GM12878 (cell line): ENCODE measurements around the gene FAM163A. TPM values are rescaled to one million over a fixed set of nuclear protein-coding genes. Genes with fewer than 3 reads are reported as not detected.

Experiments used
- ETV6 ChIP-seq, 2 experiments: fragments of 450-650 bp in 1 of 2; IDR thresholded peaks in 1 of 2; conservative IDR thresholded peaks in 1 of 2; 2 replicates each; pipeline ENCODE4 v1.6.1; 2014; ENCODE audit warnings: antibody characterized with exemption in 1 of 2, borderline replicate concordance in 1 of 2, low read depth in 1 of 2, mild to moderate bottlenecking in 1 of 2, moderate library complexity in 1 of 2
- MXI1 ChIP-seq: fragments of 150-350 bp; IDR thresholded peaks from 2 replicates; pipeline ENCODE4 v1.6.1; 2011; ENCODE audit warnings: low read depth, mild to moderate bottlenecking, inconsistent platforms, low read length, improper control_type of control experiment
- NRF1 ChIP-seq: conservative IDR thresholded peaks from 2 replicates; pipeline ENCODE4 v1.6.1; 2011; ENCODE audit warnings: mild to moderate bottlenecking, low read depth, low read length, improper control_type of control experiment
- RB1 ChIP-seq: fragments of 450-650 bp; formaldehyde crosslinking; IDR thresholded peaks from 2 replicates; pipeline ENCODE4 v1.6.1; 2017; ENCODE audit warnings: mild to moderate bottlenecking, borderline replicate concordance
- polyA plus RNA-seq, 11 experiments: library from polyadenylated mRNA; depleted of rRNA in 4 of 11; unstranded in 6 of 11; stranded (reverse) in 5 of 11; fragments of >200 nt; fragmentation: Nextera tagmentation in 4 of 11; fragmentation: Illumina TruSeq in 1 of 11; extraction: Ambion mirVana in 4 of 11; extraction: Trizol in 1 of 11; gene quantifications; 1 replicate in 1 of 11; 2 replicates in 10 of 11; pipeline versions ENCODE4 v1.2.1 to v1.2.3, GENCODE V29; 2011 to 2016; ENCODE audit warnings: inconsistent platforms in 2 of 11, missing spikeins in 2 of 11, low read depth in 1 of 11
- total RNA-seq, 4 experiments: library from RNA; depleted of rRNA in 3 of 4; stranded (reverse); fragments of >200 nt in 3 of 4; fragmentation: Illumina TruSeq in 1 of 4; extraction: Trizol in 1 of 4; gene quantifications; 2 replicates each; pipeline versions ENCODE4 v1.2.1 to v1.2.3, GENCODE V29; 2013 to 2021
- TF ChIP-seq, protein P1 (sequence below): fragments of 450-650 bp; IDR thresholded peaks from 2 replicates; pipeline ENCODE4 v1.6.1; 2017; ENCODE audit warnings: low read depth, mild to moderate bottlenecking, moderate library complexity
- TF ChIP-seq, protein P2 (sequence below): fragments of 450-650 bp; IDR thresholded peaks from 2 replicates; pipeline ENCODE4 v1.6.1; 2016; ENCODE audit warnings: mild to moderate bottlenecking
- TF ChIP-seq, protein P3 (sequence below): fragments of 450-650 bp; formaldehyde crosslinking; IDR thresholded peaks from 2 replicates; pipeline ENCODE4 v1.4.0; 2022; ENCODE audit warnings: mild to moderate bottlenecking, moderate library complexity
- TF ChIP-seq, protein P4 (sequence below): IDR thresholded peaks from 2 replicates; pipeline ENCODE4 v1.6.1; 2012; ENCODE audit warnings: low read depth, low read length, improper control_type of control experiment

Gene FAM163A
- total and polyA plus RNA-seq, 10 of the 15 experiments (the other 5 are each of a cell fraction or from before 2014, with no cell fraction given), result not detected

DNA sequence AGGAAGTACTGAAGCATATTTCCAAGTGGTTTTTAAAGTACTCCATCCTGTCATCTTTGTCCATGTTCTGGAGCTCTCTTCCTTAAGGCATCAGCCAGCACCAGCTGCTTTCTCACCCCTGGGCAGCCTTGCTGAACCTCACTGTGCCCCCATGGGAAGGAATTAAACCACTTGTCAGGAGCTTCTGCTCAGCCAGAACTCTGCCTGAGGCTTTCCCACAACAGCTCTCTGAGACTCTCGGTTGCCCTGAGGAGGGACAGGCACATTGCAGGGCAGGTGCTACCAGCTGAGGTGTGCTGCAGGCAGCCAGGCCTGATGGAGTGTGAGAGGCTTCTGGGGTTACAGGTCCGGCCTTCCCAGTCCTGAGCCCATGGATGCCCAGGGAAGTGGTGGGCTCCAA, 30.9 kb downstream of the FAM163A start (continued):
- TF ChIP-seq, protein P1, sequence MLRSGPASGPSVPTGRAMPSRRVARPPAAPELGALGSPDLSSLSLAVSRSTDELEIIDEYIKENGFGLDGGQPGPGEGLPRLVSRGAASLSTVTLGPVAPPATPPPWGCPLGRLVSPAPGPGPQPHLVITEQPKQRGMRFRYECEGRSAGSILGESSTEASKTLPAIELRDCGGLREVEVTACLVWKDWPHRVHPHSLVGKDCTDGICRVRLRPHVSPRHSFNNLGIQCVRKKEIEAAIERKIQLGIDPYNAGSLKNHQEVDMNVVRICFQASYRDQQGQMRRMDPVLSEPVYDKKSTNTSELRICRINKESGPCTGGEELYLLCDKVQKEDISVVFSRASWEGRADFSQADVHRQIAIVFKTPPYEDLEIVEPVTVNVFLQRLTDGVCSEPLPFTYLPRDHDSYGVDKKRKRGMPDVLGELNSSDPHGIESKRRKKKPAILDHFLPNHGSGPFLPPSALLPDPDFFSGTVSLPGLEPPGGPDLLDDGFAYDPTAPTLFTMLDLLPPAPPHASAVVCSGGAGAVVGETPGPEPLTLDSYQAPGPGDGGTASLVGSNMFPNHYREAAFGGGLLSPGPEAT, result no peak
- TF ChIP-seq, protein P2, sequence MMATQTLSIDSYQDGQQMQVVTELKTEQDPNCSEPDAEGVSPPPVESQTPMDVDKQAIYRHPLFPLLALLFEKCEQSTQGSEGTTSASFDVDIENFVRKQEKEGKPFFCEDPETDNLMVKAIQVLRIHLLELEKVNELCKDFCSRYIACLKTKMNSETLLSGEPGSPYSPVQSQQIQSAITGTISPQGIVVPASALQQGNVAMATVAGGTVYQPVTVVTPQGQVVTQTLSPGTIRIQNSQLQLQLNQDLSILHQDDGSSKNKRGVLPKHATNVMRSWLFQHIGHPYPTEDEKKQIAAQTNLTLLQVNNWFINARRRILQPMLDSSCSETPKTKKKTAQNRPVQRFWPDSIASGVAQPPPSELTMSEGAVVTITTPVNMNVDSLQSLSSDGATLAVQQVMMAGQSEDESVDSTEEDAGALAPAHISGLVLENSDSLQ, result no peak
- TF ChIP-seq RB1 (no peak), ETV6 (conservative IDR thresholded peaks at IDR 0.05 in 1 of 2, IDR thresholded peaks at IDR 0.05 in 1 of 2; ENCODE audit: borderline replicate concordance in 1 of 2, low read depth in 1 of 2) (no peak), NRF1 (no peak), MXI1 (no peak)
- TF ChIP-seq, protein P3, sequence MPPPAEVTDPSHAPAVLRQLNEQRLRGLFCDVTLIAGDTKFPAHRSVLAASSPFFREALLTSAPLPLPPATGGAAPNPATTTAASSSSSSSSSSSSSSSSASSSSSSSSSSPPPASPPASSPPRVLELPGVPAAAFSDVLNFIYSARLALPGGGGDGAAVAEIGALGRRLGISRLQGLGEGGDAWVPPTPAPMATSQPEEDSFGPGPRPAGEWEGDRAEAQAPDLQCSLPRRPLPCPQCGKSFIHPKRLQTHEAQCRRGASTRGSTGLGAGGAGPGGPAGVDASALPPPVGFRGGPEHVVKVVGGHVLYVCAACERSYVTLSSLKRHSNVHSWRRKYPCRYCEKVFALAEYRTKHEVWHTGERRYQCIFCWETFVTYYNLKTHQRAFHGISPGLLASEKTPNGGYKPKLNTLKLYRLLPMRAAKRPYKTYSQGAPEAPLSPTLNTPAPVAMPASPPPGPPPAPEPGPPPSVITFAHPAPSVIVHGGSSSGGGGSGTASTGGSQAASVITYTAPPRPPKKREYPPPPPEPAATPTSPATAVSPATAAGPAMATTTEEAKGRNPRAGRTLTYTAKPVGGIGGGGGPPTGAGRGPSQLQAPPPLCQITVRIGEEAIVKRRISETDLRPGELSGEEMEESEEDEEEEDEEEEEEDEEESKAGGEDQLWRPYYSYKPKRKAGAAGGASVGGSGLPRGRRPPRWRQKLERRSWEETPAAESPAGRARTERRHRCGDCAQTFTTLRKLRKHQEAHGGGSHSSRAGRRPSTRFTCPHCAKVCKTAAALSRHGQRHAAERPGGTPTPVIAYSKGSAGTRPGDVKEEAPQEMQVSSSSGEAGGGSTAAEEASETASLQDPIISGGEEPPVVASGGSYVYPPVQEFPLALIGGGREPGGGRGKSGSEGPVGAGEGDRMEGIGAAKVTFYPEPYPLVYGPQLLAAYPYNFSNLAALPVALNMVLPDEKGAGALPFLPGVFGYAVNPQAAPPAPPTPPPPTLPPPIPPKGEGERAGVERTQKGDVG (CRISPR knock-in tag), result no peak
- TF ChIP-seq, protein P4, sequence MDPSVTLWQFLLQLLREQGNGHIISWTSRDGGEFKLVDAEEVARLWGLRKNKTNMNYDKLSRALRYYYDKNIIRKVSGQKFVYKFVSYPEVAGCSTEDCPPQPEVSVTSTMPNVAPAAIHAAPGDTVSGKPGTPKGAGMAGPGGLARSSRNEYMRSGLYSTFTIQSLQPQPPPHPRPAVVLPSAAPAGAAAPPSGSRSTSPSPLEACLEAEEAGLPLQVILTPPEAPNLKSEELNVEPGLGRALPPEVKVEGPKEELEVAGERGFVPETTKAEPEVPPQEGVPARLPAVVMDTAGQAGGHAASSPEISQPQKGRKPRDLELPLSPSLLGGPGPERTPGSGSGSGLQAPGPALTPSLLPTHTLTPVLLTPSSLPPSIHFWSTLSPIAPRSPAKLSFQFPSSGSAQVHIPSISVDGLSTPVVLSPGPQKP, result no peak
